Right renal pelvis (tissue), 4 donors: ENCODE data around the gene FAM184A. TPM values are rescaled to one million over a fixed set of nuclear protein-coding genes. Genes with fewer than 3 reads are reported as not detected.
"Not testable (repeated sequence)": the region's sequence is repeated elsewhere in the genome, so short reads cannot be mapped to it uniquely, and the experiment has no call there.

Source experiments
- DNase-seq, 4 donors: peaks; one replicate each; pipeline ENCODE4 v3.0.0-alpha.2; 2013; ENCODE audit warnings: low read depth in 4 of 4, low spot score in 3 of 4, missing footprints in 1 of 4
- polyA plus RNA-seq, 4 donors: library from polyadenylated mRNA; unstranded; fragments of 120-200 nt; gene quantifications; one replicate each; pipeline ENCODE4 v1.2.1, GENCODE V29; 2013; ENCODE audit not compliant: insufficient read length in 4 of 4

The FAM184A gene
- polyA plus RNA-seq, 4 donors = 9.3 to 13.2 (median 12.2) TPM

GRCh38 chr6:119024111-119024510 is 54.4 kb downstream of the FAM184A start:
- DNase-seq = no peak

- no peak for DNase-seq
These were observed 55.7 kb downstream of the FAM184A start for GRCh38 chr6:119022796-119023195.

GRCh38 chr6:119020597-119021561 is 57.6 kb downstream of the FAM184A start:
- no peak for DNase-seq

GRCh38 chr6:119015165-119015564 is 63.3 kb downstream of the FAM184A start:
- not testable (repeated sequence) for DNase-seq

GRCh38 chr6:119012521-119012920 is 65.9 kb downstream of the FAM184A start:
- DNase-seq = no peak

- DNase-seq = not testable (repeated sequence)
These were observed 69.2 kb downstream of the FAM184A start for GRCh38 chr6:119009266-119009665.

GRCh38 chr6:119006974-119007373 is 71.5 kb downstream of the FAM184A start:
- DNase-seq = no peak

- no peak for DNase-seq
These were observed 76.4 kb downstream of the FAM184A start for GRCh38 chr6:119002069-119002468.

GRCh38 chr6:118999494-119000040 is 78.9 kb downstream of the FAM184A start:
- no peak for DNase-seq

GRCh38 chr6:118997426-118997825 is 81.0 kb downstream of the FAM184A start:
- not testable (repeated sequence) for DNase-seq

GRCh38 chr6:118996289-118996820 is 82.1 kb downstream of the FAM184A start:
- DNase-seq = no peak

- no peak for DNase-seq
These were observed 84.6 kb downstream of the FAM184A start for GRCh38 chr6:118993803-118994251.

GRCh38 chr6:118993358-118993757 is 85.1 kb downstream of the FAM184A start:
- no peak for DNase-seq

- DNase-seq = no peak
These were observed 86.2 kb downstream of the FAM184A start for GRCh38 chr6:118992186-118992795.

- DNase-seq = no peak
These were observed 92.2 kb downstream of the FAM184A start for GRCh38 chr6:118986312-118986711.

GRCh38 chr6:118985123-118985830 is 93.2 kb downstream of the FAM184A start:
- DNase-seq = no peak

- DNase-seq = no peak
These were observed 94.1 kb downstream of the FAM184A start for GRCh38 chr6:118984342-118984741.

GRCh38 chr6:118982575-118982911 is 95.9 kb downstream of the FAM184A start:
- DNase-seq = no peak

GRCh38 chr6:118981884-118982574 is 96.4 kb downstream of the FAM184A start:
- no peak for DNase-seq

- DNase-seq = no peak
These were observed 98.4 kb downstream of the FAM184A start for GRCh38 chr6:118980063-118980462.
